Lower leg skin (tissue), 3 donors: ENCODE measurements around the gene RPS10.

ENCODE experiments used
- CTCF ChIP-seq, 3 donors: fragments of 450-650 bp; IDR thresholded peaks; one replicate each; pipeline ENCODE4 v1.5.1; 2016; ENCODE audit warnings: antibody characterized with exemption in 3 of 3, mild to moderate bottlenecking in 3 of 3, moderate library complexity in 2 of 3
- POLR2A ChIP-seq, 2 donors: fragments of 450-650 bp; IDR thresholded peaks; one replicate each; pipeline ENCODE4 v1.6.1; 2016 to 2017; ENCODE audit warnings: antibody characterized with exemption in 2 of 2, mild to moderate bottlenecking in 1 of 2, moderate library complexity in 1 of 2

- TF ChIP-seq CTCF (IDR thresholded peaks at IDR 0.05): peak in 1 of 3 donors; percentile 62
- TF ChIP-seq POLR2A (IDR thresholded peaks at IDR 0.05): peak in 1 of 2 donors; percentile 10
These were observed 33.2 kb downstream of the RPS10 start, which contains the start of gene NUDT3 for GRCh38 chr6:34392497-34393190.
